C4-2B (cell line): Measurements from ENCODE around the gene TMEM59L.

Experiments used
- ZFX ChIP-seq: fragments of 450-650 bp; IDR thresholded peaks from 2 replicates; pipeline ENCODE4 v1.6.1; 2017
- TF ChIP-seq, protein P1 (sequence below): fragments of 450-650 bp; conservative IDR thresholded peaks from 2 replicates; pipeline ENCODE4 v1.5.1; 2017; ENCODE audit warnings: mild to moderate bottlenecking

DNA sequence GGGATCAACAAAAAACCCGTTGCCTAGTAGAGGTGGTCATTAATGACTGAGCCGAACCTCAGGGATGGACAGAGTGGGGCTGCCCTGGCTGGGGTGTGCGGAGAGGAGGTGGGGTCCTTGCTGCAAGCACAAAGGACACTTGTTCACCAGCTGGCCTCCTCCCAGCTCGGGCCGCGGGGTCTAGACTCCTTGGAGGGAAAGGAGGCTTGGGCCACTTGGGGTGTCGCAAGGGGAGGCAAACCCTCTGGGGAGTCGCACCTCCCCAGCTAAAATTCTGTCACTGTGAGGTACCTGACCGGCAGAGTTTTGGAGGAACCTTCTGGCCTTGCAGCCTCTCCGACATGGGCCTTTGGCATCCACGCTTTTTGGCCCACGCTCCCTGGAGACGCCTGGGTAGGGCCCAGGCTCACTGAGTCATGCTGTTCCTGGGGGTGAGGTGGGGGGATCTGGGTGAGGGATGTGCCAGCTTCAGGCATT lies 32.4 kb downstream of the TMEM59L start:
- TF ChIP-seq, protein P1, sequence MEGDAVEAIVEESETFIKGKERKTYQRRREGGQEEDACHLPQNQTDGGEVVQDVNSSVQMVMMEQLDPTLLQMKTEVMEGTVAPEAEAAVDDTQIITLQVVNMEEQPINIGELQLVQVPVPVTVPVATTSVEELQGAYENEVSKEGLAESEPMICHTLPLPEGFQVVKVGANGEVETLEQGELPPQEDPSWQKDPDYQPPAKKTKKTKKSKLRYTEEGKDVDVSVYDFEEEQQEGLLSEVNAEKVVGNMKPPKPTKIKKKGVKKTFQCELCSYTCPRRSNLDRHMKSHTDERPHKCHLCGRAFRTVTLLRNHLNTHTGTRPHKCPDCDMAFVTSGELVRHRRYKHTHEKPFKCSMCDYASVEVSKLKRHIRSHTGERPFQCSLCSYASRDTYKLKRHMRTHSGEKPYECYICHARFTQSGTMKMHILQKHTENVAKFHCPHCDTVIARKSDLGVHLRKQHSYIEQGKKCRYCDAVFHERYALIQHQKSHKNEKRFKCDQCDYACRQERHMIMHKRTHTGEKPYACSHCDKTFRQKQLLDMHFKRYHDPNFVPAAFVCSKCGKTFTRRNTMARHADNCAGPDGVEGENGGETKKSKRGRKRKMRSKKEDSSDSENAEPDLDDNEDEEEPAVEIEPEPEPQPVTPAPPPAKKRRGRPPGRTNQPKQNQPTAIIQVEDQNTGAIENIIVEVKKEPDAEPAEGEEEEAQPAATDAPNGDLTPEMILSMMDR: no peak
- TF ChIP-seq ZFX: no peak
